HepG2 (cell line): ENCODE measurements around the gene PCSK2.

Experiments
- POLR2A ChIP-seq, 2 experiments: IDR thresholded peaks; 2 replicates each; pipeline ENCODE4 v1.6.1; 2011; ENCODE audit warnings: low read depth in 2 of 2, low read length in 2 of 2, mild to moderate bottlenecking in 1 of 2, moderate library complexity in 1 of 2; ENCODE audit not compliant: insufficient read depth in 1 of 2
- TEAD3 ChIP-seq: optimal IDR thresholded peaks from 2 replicates; pipeline ENCODE3; 2016; ENCODE audit warnings: borderline replicate concordance
- ZFAT ChIP-seq: sonication (generic); formaldehyde crosslinking; conservative IDR thresholded peaks from 2 replicates; pipeline ENCODE4 v1.8.1; 2023; ENCODE audit warnings: missing genetic modification reagents, inconsistent platforms
- ZNF75D ChIP-seq: sonication (generic); formaldehyde crosslinking; IDR thresholded peaks from 2 replicates; pipeline ENCODE4 v1.8.1; 2023; ENCODE audit warnings: missing genetic modification reagents, mild to moderate bottlenecking, borderline replicate concordance
- ZNF768 ChIP-seq: sonication (generic); formaldehyde crosslinking; IDR thresholded peaks from 2 replicates; pipeline ENCODE4 v1.4.0; 2020; ENCODE audit warnings: missing genetic modification reagents
- TF ChIP-seq, protein P1 (sequence below): sonication (generic); formaldehyde crosslinking; IDR thresholded peaks from 2 replicates; pipeline ENCODE4 v1.5.1; 2020; ENCODE audit warnings: missing genetic modification reagents, mild to moderate bottlenecking, borderline replicate concordance

DNA sequence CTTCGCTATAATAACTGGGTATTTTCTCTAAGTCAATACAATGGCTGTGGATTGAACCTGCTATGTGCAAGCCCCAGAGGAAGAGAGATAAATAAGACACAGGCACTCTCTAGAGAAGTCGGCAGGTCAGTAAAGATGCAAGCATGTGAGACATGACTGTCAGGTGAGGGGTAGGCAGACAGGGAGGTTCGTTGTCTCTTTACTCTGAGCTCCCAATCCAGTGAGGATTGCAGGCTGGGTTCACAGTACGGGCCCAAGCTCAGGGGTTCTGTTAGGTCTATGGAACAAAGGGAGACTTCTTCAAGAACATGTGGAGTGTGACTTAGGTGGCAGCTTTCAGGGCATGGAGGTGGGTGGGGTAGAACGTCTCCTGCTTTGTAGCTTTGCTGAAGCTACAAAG, 147.2 kb downstream of the PCSK2 start:
- TF ChIP-seq POLR2A (IDR thresholded peaks at IDR 0.05; ENCODE audit: insufficient read depth in 1 of 2, low read depth in 2 of 2, low read length in 2 of 2) (no peak), ZNF768 (no peak), ZNF75D (no peak), ZFAT (CRISPR knock-in tag) (no peak), TEAD3 (no peak)
- TF ChIP-seq, protein P1, sequence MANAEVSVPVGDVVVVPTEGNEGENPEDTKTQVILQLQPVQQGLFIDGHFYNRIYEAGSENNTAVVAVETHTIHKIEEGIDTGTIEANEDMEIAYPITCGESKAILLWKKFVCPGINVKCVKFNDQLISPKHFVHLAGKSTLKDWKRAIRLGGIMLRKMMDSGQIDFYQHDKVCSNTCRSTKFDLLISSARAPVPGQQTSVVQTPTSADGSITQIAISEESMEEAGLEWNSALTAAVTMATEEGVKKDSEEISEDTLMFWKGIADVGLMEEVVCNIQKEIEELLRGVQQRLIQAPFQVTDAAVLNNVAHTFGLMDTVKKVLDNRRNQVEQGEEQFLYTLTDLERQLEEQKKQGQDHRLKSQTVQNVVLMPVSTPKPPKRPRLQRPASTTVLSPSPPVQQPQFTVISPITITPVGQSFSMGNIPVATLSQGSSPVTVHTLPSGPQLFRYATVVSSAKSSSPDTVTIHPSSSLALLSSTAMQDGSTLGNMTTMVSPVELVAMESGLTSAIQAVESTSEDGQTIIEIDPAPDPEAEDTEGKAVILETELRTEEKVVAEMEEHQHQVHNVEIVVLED (CRISPR knock-in tag): no peak
